CD4-positive, alpha-beta T cell (primary cell): ENCODE results near the gene SLC30A2. TPM values are rescaled to one million over a fixed set of nuclear protein-coding genes. Genes with fewer than 3 reads are reported as not detected.

ENCODE experiments used
- ATAC-seq: fragments of 200-7000 bp; cut with Tn5 transposase; one replicate; pipeline ENCODE4 v1.10.0; 2022; ENCODE audit warnings: mild to moderate bottlenecking; ENCODE audit not compliant: poor library complexity
- CTCF ChIA-PET: fragments of 350-600 bp; sonication (Branson Sonifier 250); formaldehyde crosslinking; loops from one replicate; lab custom pipeline; 2021; ENCODE audit warnings: antibody characterized with exemption, inconsistent platforms; lab: Charles Lee
- POLR2A ChIA-PET: fragments of 350-600 bp; sonication (Branson Sonifier 250); formaldehyde crosslinking; loops from one replicate; lab custom pipeline; 2021; ENCODE audit warnings: antibody characterized with exemption, inconsistent platforms; lab: Charles Lee
- DNase-seq, 14 experiments: peaks; one replicate each; pipeline ENCODE4 v3.0.0-alpha.2; 2013 to 2020; ENCODE audit warnings: mixed read lengths in 2 of 14
- H3K27ac ChIP-seq, 2 donors: one replicate each; pipeline versions ENCODE4 v1.5.1 to v1.7.0; 2013; ENCODE audit warnings: low read length in 2 of 2, low read depth in 1 of 2, mild to moderate bottlenecking in 1 of 2
- H3K27me3 ChIP-seq, 2 experiments: 1 replicate in 1 of 2; 2 replicates in 1 of 2; pipeline versions ENCODE4 v1.6.1 to v1.7.0; 2013; ENCODE audit warnings: low read length in 2 of 2, control low read depth in 1 of 2, mild to moderate bottlenecking in 1 of 2, moderate library complexity in 1 of 2; ENCODE audit not compliant: insufficient read depth in 2 of 2, control insufficient read depth in 1 of 2
- H3K36me3 ChIP-seq: one replicate; pipeline ENCODE4 v1.6.1; 2013; ENCODE audit warnings: low read length, control low read depth; ENCODE audit not compliant: insufficient read depth
- H3K4me1 ChIP-seq: one replicate; pipeline ENCODE4 v1.6.1; 2013; ENCODE audit warnings: low read length, control low read depth; ENCODE audit not compliant: insufficient read depth
- H3K4me3 ChIP-seq: one replicate; pipeline ENCODE4 v1.5.1; 2013; ENCODE audit warnings: mild to moderate bottlenecking, low read length, moderate library complexity
- H3K9me3 ChIP-seq, 2 experiments: 1 replicate in 1 of 2; 2 replicates in 1 of 2; pipeline versions ENCODE4 v1.6.1 to v1.7.0; 2013; ENCODE audit warnings: low read length in 2 of 2, mild to moderate bottlenecking in 2 of 2, control low read depth in 1 of 2, moderate library complexity in 1 of 2; ENCODE audit not compliant: control insufficient read depth in 1 of 2, insufficient read depth in 1 of 2
- H3K27ac Mint-ChIP-seq: one replicate; pipeline ENCODE4 v1.8.0; 2020; ENCODE audit warnings: mixed read lengths
- H3K27me3 Mint-ChIP-seq: one replicate; pipeline ENCODE4 v1.8.0; 2021; ENCODE audit warnings: mixed read lengths
- H3K36me3 Mint-ChIP-seq: one replicate; pipeline ENCODE4 v1.8.0; 2021; ENCODE audit warnings: low read depth, mixed read lengths
- H3K4me1 Mint-ChIP-seq: one replicate; pipeline ENCODE4 v1.8.0; 2021; ENCODE audit warnings: low read depth, mixed read lengths
- H3K4me3 Mint-ChIP-seq: one replicate; pipeline ENCODE4 v1.8.0; 2020; ENCODE audit warnings: mild to moderate bottlenecking, mixed read lengths
- H3K9me3 Mint-ChIP-seq: one replicate; pipeline ENCODE4 v1.8.0; 2020; ENCODE audit warnings: mixed read lengths
- intact Hi-C, 2 experiments: fragments of 100-400 bp; cut with DNase I in 1 of 2; cut with micrococcal nuclease in 1 of 2; formaldehyde crosslinking; loops; one replicate each; pipeline versions ENCODE4 v1.15.1 to v1.9.0; 2023 to 2025; cut with DNase I, micrococcal nuclease
- total RNA-seq, 174 experiments: library from RNA in 2 of 174; stranded (reverse) in 2 of 174; gene quantifications; one replicate each; pipeline ENCODE4 v1.2.3 and lab custom pipeline; 2021 to 2026
- TF ChIP-seq, protein P1 (sequence below): fragments of 200-600 bp; IDR thresholded peaks from one replicate; pipeline ENCODE4 v1.8.0; 2022; ENCODE audit warnings: antibody characterized with exemption, mild to moderate bottlenecking

Gene SLC30A2
- total RNA-seq, 2 experiments from 2014 or later, result not detected

GRCh38 chr1:26034504-26035202 is 11.3 kb downstream of the SLC30A2 start:
- Mint-ChIP-seq H3K4me3 (peak overlapping the region; percentile 94), H3K36me3 (no peaks in the 10 kb centered on the region), H3K27me3 (no peaks in the 10 kb centered on the region), H3K9me3 (no peaks in the 10 kb centered on the region), H3K27ac (peak overlapping the region; percentile 88), H3K4me1 (peaks cover 17% of the 10 kb centered on the region)
- Histone ChIP-seq H3K4me1 (peaks cover 22% of the 10 kb centered on the region), H3K4me3 (peak overlapping the region; percentile 99), H3K36me3 (no peaks in the 10 kb centered on the region), H3K27ac (peak overlapping the region in 1 of 2 donors; percentile 58), H3K27me3 (peaks cover 0 to 2% of the 10 kb centered on the region in 2 experiments), H3K9me3 (no peaks in the 10 kb centered on the region)
- intact Hi-C loops, result loop anchor here in 1 of 2 experiments (1.0 to 10.0 kb wide), 3 partner anchors 36 to 380 kb away; partner anchors contain the start of genes LIN28A, PAFAH2 and PDIK1L
- peak in 1 of 14 experiments; percentile 20 for DNase-seq
- TF ChIP-seq, protein P1, sequence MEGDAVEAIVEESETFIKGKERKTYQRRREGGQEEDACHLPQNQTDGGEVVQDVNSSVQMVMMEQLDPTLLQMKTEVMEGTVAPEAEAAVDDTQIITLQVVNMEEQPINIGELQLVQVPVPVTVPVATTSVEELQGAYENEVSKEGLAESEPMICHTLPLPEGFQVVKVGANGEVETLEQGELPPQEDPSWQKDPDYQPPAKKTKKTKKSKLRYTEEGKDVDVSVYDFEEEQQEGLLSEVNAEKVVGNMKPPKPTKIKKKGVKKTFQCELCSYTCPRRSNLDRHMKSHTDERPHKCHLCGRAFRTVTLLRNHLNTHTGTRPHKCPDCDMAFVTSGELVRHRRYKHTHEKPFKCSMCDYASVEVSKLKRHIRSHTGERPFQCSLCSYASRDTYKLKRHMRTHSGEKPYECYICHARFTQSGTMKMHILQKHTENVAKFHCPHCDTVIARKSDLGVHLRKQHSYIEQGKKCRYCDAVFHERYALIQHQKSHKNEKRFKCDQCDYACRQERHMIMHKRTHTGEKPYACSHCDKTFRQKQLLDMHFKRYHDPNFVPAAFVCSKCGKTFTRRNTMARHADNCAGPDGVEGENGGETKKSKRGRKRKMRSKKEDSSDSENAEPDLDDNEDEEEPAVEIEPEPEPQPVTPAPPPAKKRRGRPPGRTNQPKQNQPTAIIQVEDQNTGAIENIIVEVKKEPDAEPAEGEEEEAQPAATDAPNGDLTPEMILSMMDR, result no peak
- ChIA-PET POLR2A (interaction anchor here (0.9 to 1.6 kb wide), 6 partner anchors 10 to 199 kb away, joined by 3 to 4 read pairs (median 3); partner anchors contain the start of genes CEP85 and PAQR7), CTCF (interaction anchor here (0.7 to 2.0 kb wide), 5 partner anchors 37 to 199 kb away, joined by 3 to 10 read pairs (median 5); partner anchors contain the start of genes CEP85, PAFAH2 and ZNF593)
- no peak for ATAC-seq

GRCh38 chr1:26032656-26033357 is 13.1 kb downstream of the SLC30A2 start:
- Mint-ChIP-seq H3K4me1 (peaks cover 17% of the 10 kb centered on the region), H3K4me3 (peak overlapping the region; percentile 52), H3K27ac (no peak overlapping the region), H3K9me3 (no peaks in the 10 kb centered on the region), H3K27me3 (no peaks in the 10 kb centered on the region), H3K36me3 (no peaks in the 10 kb centered on the region)
- ATAC-seq (no peak), DNase-seq (no peak)
- Histone ChIP-seq H3K36me3 (no peaks in the 10 kb centered on the region), H3K4me3 (no peak overlapping the region), H3K27ac (no peak overlapping the region), H3K4me1 (peaks cover 22% of the 10 kb centered on the region), H3K27me3 (peaks cover 0 to 2% of the 10 kb centered on the region in 2 experiments), H3K9me3 (no peaks in the 10 kb centered on the region)
- CTCF ChIA-PET, result no interaction called here
- POLR2A ChIA-PET, result no interaction called here
- intact Hi-C loops, result loop anchor here in 1 of 2 experiments (10.0 kb wide), 1 partner anchor 382 kb away; the partner anchor contains the start of gene LIN28A
- TF ChIP-seq, protein P1, result no peak

DNA sequence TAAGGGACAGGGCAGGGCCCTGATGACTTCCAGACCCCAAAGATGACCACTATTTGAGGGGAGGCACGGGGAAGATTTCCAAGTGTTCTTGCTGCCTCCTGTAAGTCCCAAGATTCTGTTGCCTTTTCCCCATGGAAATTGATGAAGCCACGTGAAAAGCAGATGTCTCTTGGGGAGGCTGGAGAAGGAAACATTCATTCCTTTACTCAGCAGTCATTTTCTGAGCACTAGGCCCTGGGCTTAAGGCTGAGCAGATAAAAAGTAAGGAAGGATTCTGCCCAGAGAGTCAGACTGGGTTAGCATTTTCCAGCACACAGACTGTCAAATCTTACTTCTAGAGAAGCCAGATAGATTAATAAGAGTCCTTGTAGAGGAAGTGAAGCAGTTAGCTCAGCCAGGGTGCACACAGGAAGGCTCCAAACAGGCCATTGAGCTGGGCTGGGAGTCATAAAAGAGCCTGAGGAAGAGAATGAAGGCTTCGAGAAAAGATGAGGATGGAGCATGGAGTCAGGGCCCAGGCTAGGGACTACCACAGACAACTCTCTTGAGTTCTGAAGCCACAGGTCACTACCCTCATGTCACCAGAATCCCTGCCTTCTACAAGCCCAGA is 14.2 kb downstream of the SLC30A2 start:
- TF ChIP-seq, protein P1, result no peak
- no peaks in the 10 kb centered on the region for H3K27me3 Mint-ChIP-seq
- no peak overlapping the region for H3K27ac Mint-ChIP-seq
- intact Hi-C loops, result loop anchor here in 1 of 2 experiments (10.0 kb wide), 1 partner anchor 383 kb away; the partner anchor contains the start of gene LIN28A
- Histone ChIP-seq H3K4me1 (peaks cover 22% of the 10 kb centered on the region), H3K27ac (no peak overlapping the region), H3K36me3 (no peaks in the 10 kb centered on the region), H3K27me3 (peaks cover 0 to 2% of the 10 kb centered on the region in 2 experiments), H3K4me3 (no peak overlapping the region), H3K9me3 (no peaks in the 10 kb centered on the region)
- ATAC-seq (no peak), DNase-seq (no peak)
- CTCF ChIA-PET, result no interaction called here
- no peaks in the 10 kb centered on the region for H3K9me3 Mint-ChIP-seq
- POLR2A ChIA-PET, result no interaction called here
- peaks cover 17% of the 10 kb centered on the region for H3K4me1 Mint-ChIP-seq
- H3K4me3 Mint-ChIP-seq, result no peak overlapping the region
- no peaks in the 10 kb centered on the region for H3K36me3 Mint-ChIP-seq
